ENCODE results near the gene COL4A2.

COL4A2 gene

GRCh38 chr13:110448677-110449076 lies 141.6 kb downstream of the COL4A2 start (continued):
- no peak for TF ChIP-seq ZNF362 (tag by site-specific recombination; IDR thresholded peaks at IDR 0.05)
- no peak for TF ChIP-seq ZBTB17 (tag by site-specific recombination; IDR thresholded peaks at IDR 0.05)
- no peak for TF ChIP-seq ZXDB (tag by site-specific recombination; IDR thresholded peaks at IDR 0.05)
- TF ChIP-seq AEBP2 (tag by site-specific recombination; IDR thresholded peaks at IDR 0.05; ENCODE audit: borderline replicate concordance) = no peak

GRCh38 chr13:110449219-110450015 lies 142.3 kb downstream of the COL4A2 start:
- CTCF ChIA-PET = no interaction called here

More at GRCh38 chr13:110449219-110450015, 142.3 kb downstream of the COL4A2 start:
- POLR2A ChIA-PET = no interaction called here
- Histone ChIP-seq H3K36me3 (ENCODE audit: control insufficient read depth in 2 of 2, insufficient read depth in 1 of 2, low read length in 2 of 2) (peaks cover 0 to 18% of the 10 kb centered on the region in 2 experiments; a peak in 2 of 3 replicates), H3K9me3 (ENCODE audit: control insufficient read depth, insufficient read depth, low read depth, low read length) (no peaks in the 10 kb centered on the region), H3K4me3 (ENCODE audit: low read depth, low read length) (no peak overlapping the region), H3K4me1 (ENCODE audit: control insufficient read depth, insufficient read depth, low read length) (no peaks in the 10 kb centered on the region), H3K27ac (ENCODE audit: extremely low read depth, low read depth, low read length) (no peak overlapping the region)
- TF ChIP-seq ZNF776 (tag by site-specific recombination; IDR thresholded peaks at IDR 0.05; ENCODE audit: borderline replicate concordance) (no peak), ZNF398 (tag by site-specific recombination; IDR thresholded peaks at IDR 0.05) (no peak), HIC1 (tag by site-specific recombination; IDR thresholded peaks at IDR 0.05) (no peak), ZBTB10 (tag by site-specific recombination; IDR thresholded peaks at IDR 0.05) (no peak), ZNF514 (tag by site-specific recombination; IDR thresholded peaks at IDR 0.05) (no peak), ZNF530 (tag by site-specific recombination; IDR thresholded peaks at IDR 0.05; ENCODE audit: low read depth) (no peak), ZNF148 (tag by site-specific recombination; IDR thresholded peaks at IDR 0.05; ENCODE audit: borderline replicate concordance) (no peak), ZNF2 (tag by site-specific recombination; IDR thresholded peaks at IDR 0.05) (no peak), ZNF660 (tag by site-specific recombination; IDR thresholded peaks at IDR 0.05) (no peak), PATZ1 (tag by site-specific recombination; IDR thresholded peaks at IDR 0.05) (no peak)
- TF ChIP-seq, protein P1, sequence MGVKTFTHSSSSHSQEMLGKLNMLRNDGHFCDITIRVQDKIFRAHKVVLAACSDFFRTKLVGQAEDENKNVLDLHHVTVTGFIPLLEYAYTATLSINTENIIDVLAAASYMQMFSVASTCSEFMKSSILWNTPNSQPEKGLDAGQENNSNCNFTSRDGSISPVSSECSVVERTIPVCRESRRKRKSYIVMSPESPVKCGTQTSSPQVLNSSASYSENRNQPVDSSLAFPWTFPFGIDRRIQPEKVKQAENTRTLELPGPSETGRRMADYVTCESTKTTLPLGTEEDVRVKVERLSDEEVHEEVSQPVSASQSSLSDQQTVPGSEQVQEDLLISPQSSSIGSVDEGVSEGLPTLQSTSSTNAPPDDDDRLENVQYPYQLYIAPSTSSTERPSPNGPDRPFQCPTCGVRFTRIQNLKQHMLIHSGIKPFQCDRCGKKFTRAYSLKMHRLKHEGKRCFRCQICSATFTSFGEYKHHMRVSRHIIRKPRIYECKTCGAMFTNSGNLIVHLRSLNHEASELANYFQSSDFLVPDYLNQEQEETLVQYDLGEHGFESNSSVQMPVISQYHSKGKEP (tag by site-specific recombination; IDR thresholded peaks at IDR 0.05) = no peak
- TF ChIP-seq, protein P2, sequence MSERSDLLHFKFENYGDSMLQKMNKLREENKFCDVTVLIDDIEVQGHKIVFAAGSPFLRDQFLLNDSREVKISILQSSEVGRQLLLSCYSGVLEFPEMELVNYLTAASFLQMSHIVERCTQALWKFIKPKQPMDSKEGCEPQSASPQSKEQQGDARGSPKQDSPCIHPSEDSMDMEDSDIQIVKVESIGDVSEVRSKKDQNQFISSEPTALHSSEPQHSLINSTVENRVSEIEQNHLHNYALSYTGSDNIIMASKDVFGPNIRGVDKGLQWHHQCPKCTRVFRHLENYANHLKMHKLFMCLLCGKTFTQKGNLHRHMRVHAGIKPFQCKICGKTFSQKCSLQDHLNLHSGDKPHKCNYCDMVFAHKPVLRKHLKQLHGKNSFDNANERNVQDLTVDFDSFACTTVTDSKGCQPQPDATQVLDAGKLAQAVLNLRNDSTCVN (tag by site-specific recombination; optimal IDR thresholded peaks at IDR 0.05) = no peak
